ENCODE measurements around the gene NOTO. TPM values are rescaled to one million over a fixed set of nuclear protein-coding genes. Genes with fewer than 3 reads are reported as not detected.
A peak's percentile ranks its signal among the peaks of the same experiment; 100 is the strongest.

The NOTO gene
- total RNA-seq, 1 experiment from 2014 or later: 0.41 TPM

- ChIA-PET POLR2A (ENCODE audit: low non-redundant PET) (interaction anchor here (0.6 kb wide), 1 partner anchor 126 kb away, joined by 3 read pairs; no protein-coding TSS in a partner anchor), CTCF (no interaction called here)
- H3K4me3 ChIP-seq (ENCODE audit: low read depth, low read length, poor library complexity, severe bottlenecking): no peak overlapping the region
- H3K27me3 ChIP-seq (replicated peaks; ENCODE audit: insufficient read depth, low read depth, low read length, poor library complexity): no peaks in the 10 kb centered on the region
- intact Hi-C loops (cut with micrococcal nuclease; ENCODE audit: unreplicated experiment): no loop called here
- no peak overlapping the region for H3K27ac ChIP-seq (ENCODE audit: low read depth, low read length, poor library complexity, severe bottlenecking)
- no peaks in the 10 kb centered on the region for H3K9me3 ChIP-seq (ENCODE audit: low read depth, low read length, poor library complexity, severe bottlenecking)
- BruUV-seq (replicated peaks): no TSS peak
- peaks cover 29% of the 10 kb centered on the region for H3K36me3 ChIP-seq (ENCODE audit: insufficient read depth, low read length, poor library complexity, severe bottlenecking)
- no peak for TF ChIP-seq EZH2 (IDR thresholded peaks at IDR 0.05; ENCODE audit: borderline replicate concordance, low read depth, low read length, poor library complexity, severe bottlenecking)
- no peak for TF ChIP-seq CTCF (conservative IDR thresholded peaks at IDR 0.05; ENCODE audit: low read depth, low read length)
- peak; percentile 29 for DNase-seq (ENCODE audit: low spot score)
- no peaks in the 10 kb centered on the region for H3K4me1 ChIP-seq (ENCODE audit: insufficient read depth, low read length, poor library complexity, severe bottlenecking)
Measured at GRCh38 chr2:73257425-73258125, 55.2 kb downstream of the NOTO start.

- Histone ChIP-seq H3K36me3 (ENCODE audit: insufficient read depth, low read length, poor library complexity, severe bottlenecking) (peaks cover 21% of the 10 kb centered on the region), H3K4me1 (ENCODE audit: insufficient read depth, low read length, poor library complexity, severe bottlenecking) (no peaks in the 10 kb centered on the region), H3K27me3 (replicated peaks; ENCODE audit: insufficient read depth, low read depth, low read length, poor library complexity) (no peaks in the 10 kb centered on the region), H3K9me3 (ENCODE audit: low read depth, low read length, poor library complexity, severe bottlenecking) (no peaks in the 10 kb centered on the region), H3K27ac (ENCODE audit: low read depth, low read length, poor library complexity, severe bottlenecking) (no peak overlapping the region), H3K4me3 (ENCODE audit: low read depth, low read length, poor library complexity, severe bottlenecking) (no peak overlapping the region)
- ChIA-PET CTCF (no interaction called here), POLR2A (ENCODE audit: low non-redundant PET) (interaction anchor here (0.5 to 0.6 kb wide), 2 partner anchors 125 to 1187 kb away, joined by 3 read pairs; no protein-coding TSS in a partner anchor)
- BruUV-seq (replicated peaks): no TSS peak
- intact Hi-C loops (cut with micrococcal nuclease; ENCODE audit: unreplicated experiment): no loop called here
- no peak for TF ChIP-seq CTCF (conservative IDR thresholded peaks at IDR 0.05; ENCODE audit: low read depth, low read length)
- TF ChIP-seq EZH2 (IDR thresholded peaks at IDR 0.05; ENCODE audit: borderline replicate concordance, low read depth, low read length, poor library complexity, severe bottlenecking): no peak
- no peak for DNase-seq (ENCODE audit: low spot score)
Measured at GRCh38 chr2:73258186-73258912, 56.0 kb downstream of the NOTO start.

- BruUV-seq (replicated peaks): no TSS peak
- H3K36me3 ChIP-seq (ENCODE audit: insufficient read depth, low read length, poor library complexity, severe bottlenecking): peaks cover 16% of the 10 kb centered on the region
- DNase-seq (ENCODE audit: low spot score): no peak
Measured at GRCh38 chr2:73258913-73259215, 56.5 kb downstream of the NOTO start.

More at GRCh38 chr2:73258913-73259215, 56.5 kb downstream of the NOTO start:
- Histone ChIP-seq H3K27me3 (replicated peaks; ENCODE audit: insufficient read depth, low read depth, low read length, poor library complexity) (no peaks in the 10 kb centered on the region), H3K9me3 (ENCODE audit: low read depth, low read length, poor library complexity, severe bottlenecking) (no peaks in the 10 kb centered on the region), H3K4me1 (ENCODE audit: insufficient read depth, low read length, poor library complexity, severe bottlenecking) (no peaks in the 10 kb centered on the region), H3K27ac (ENCODE audit: low read depth, low read length, poor library complexity, severe bottlenecking) (no peak overlapping the region), H3K4me3 (ENCODE audit: low read depth, low read length, poor library complexity, severe bottlenecking) (no peak overlapping the region)
- intact Hi-C loops (cut with micrococcal nuclease; ENCODE audit: unreplicated experiment): no loop called here
- ChIA-PET POLR2A (ENCODE audit: low non-redundant PET) (no interaction called here), CTCF (no interaction called here)
- TF ChIP-seq CTCF (conservative IDR thresholded peaks at IDR 0.05; ENCODE audit: low read depth, low read length) (no peak), EZH2 (IDR thresholded peaks at IDR 0.05; ENCODE audit: borderline replicate concordance, low read depth, low read length, poor library complexity, severe bottlenecking) (no peak)
